CD4-positive, alpha-beta T cell treated with Interferon gamma for 1 hour (primary cell): ENCODE results near the gene TSPAN18.

ENCODE experiments used
- DNase-seq: peaks from one replicate; pipeline ENCODE4 v3.0.0-alpha.2; 2020

The TSPAN18 gene

GRCh38 chr11:44876194-44876723 lies 149.5 kb downstream of the TSPAN18 start:
- no peak for DNase-seq

- no peak for DNase-seq
Observed at GRCh38 chr11:44876906-44877305, 150.1 kb downstream of the TSPAN18 start.

- DNase-seq, result no peak
Observed at GRCh38 chr11:44877571-44878497, 151.1 kb downstream of the TSPAN18 start.

DNA sequence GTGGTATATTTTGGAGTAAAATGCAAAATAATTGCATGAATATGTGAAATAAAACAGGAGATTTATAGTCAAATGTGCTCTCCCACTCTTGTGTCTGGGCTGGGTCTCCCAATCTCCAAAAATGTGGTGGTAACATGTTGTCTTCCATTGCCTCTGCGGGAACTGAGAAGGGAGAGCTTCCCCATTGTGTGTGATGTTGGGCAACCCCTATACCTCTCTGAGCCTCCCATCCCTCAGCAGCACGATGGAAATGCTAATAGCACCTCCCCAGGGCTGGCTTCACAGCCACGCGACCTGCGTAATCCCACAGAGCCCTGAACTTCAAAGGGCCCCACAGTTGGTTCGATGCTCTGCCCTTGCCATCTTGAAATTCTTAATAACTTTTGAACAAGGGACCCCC lies 151.9 kb downstream of the TSPAN18 start:
- DNase-seq, result no peak

GRCh38 chr11:44879432-44879831 lies 152.7 kb downstream of the TSPAN18 start:
- no peak for DNase-seq

DNA sequence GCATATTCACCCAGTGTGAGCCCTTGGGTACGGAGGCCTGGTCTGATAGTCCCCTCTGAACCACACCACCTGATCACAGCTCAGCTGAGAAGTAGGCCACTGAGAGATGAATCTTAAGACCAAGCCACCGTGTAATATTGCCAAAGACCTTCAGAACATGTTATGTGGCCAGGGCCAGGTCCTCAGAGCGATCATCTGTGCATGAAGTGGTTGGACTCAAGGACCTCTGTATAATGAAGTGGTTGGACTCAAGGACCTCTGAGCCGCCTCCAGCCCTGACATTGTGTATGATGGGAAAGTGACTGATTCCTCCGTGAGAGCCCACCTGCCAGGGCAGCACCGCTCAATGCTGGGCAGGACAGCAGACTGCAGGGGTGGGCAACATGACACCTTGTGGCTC lies 153.7 kb downstream of the TSPAN18 start:
- DNase-seq, result no peak

GRCh38 chr11:44880953-44881352 lies 154.2 kb downstream of the TSPAN18 start:
- DNase-seq, result no peak

DNA sequence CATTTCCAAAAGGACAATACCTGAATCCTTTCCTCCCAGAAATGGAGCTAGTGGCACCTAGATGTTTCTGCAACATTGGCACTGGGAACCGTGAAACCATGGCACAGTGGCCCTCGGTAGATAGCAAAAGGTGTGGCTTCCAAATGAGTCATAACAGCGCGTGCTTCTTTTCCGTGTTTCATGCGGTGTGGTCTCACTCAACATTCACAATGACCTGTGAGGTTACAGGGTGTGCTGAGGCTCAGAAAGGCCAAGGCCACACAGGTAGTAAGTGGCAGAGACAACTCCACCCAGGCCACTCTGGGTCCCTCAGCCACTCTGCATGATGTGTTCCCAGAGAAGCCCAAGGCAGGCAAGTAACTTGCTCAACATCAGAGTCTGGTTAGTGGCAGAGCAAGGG lies 156.5 kb downstream of the TSPAN18 start:
- no peak for DNase-seq

GRCh38 chr11:44884056-44884455 lies 157.3 kb downstream of the TSPAN18 start:
- DNase-seq, result no peak

- no peak for DNase-seq
Observed at GRCh38 chr11:44885065-44885810, 158.5 kb downstream of the TSPAN18 start.

GRCh38 chr11:44885919-44886789 lies 159.4 kb downstream of the TSPAN18 start:
- DNase-seq, result no peak

- DNase-seq, result no peak
Observed at GRCh38 chr11:44886790-44887140, 160.0 kb downstream of the TSPAN18 start.

GRCh38 chr11:44887636-44888035 lies 160.9 kb downstream of the TSPAN18 start:
- DNase-seq, result no peak

- no peak for DNase-seq
Observed at GRCh38 chr11:44889266-44889665, 162.5 kb downstream of the TSPAN18 start.

- DNase-seq, result no peak
Observed at GRCh38 chr11:44892843-44893242, 166.1 kb downstream of the TSPAN18 start.

DNA sequence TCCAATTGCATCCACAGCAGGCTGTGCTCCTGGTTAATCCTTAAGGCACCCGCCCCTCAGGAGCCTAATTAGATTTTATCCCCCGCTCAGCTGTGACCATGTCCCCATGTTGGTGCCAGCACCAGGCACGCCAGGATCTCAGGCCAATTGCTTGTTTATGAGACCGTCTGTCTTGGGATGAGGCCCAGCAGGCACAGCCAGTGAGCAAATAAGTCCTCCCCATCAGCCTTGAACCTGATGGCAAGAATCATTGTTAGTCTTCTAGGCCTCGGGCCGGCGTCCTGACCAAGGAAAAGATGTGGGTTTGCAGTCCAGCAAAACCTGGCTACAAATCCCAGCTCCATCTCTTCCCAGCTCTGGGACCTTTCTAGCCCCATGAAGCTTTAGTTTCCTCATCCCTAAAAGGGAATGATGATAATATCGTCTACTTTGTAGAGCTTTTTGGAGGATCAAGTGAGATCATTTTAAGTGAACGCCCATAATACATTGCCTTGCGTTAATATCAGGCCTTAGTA lies 166.6 kb downstream of the TSPAN18 start:
- no peak for DNase-seq

- peak; percentile 27 for DNase-seq
Observed at GRCh38 chr11:44893846-44894617, 167.3 kb downstream of the TSPAN18 start.

DNA sequence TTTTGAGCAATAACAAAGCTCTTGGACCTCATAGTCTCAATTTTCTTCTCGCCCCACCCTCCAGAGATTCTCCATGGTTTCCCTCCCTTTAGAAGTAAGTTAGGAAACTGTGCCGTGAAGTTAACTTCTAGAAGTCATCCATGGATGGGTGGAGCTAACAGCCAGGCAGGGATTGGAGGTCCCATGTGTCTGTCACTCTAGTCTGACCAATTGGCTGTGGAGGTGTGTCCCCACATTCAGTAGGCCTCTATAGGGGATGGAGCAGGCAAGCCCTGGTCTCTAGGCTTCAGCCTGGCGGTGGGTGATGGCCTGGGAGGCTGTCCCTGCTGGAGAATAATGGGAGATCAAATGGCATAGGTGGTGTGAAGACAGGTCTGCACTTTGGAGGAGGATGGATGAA lies 173.2 kb downstream of the TSPAN18 start:
- peak; percentile 7 for DNase-seq

DNA sequence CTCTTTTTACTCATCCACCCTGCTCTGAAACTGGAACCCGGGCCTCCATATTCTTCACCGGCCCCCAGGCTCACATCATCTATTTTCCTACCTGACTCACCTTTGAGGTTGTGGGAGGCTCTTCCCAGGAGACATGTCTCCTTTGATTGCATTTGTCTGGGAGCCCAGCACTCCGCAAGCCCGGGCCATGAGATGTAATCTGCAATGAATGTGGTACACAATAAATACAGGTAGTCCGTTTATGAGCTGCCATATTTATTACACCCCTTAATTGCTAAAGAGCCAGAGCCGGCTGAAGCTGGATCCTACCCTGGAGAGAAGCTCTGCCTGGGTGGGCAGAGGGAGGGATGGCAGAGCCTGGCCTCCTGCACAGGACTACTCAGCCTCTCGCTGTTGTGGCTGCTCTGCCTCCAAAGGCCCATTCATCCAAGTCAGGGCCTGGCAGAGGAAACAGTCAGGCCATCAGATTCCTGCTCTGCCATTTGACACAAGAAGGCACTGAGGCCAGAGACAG lies 174.4 kb downstream of the TSPAN18 start:
- no peak for DNase-seq

- DNase-seq, result no peak
Observed at GRCh38 chr11:44901786-44902185, 175.0 kb downstream of the TSPAN18 start.

DNA sequence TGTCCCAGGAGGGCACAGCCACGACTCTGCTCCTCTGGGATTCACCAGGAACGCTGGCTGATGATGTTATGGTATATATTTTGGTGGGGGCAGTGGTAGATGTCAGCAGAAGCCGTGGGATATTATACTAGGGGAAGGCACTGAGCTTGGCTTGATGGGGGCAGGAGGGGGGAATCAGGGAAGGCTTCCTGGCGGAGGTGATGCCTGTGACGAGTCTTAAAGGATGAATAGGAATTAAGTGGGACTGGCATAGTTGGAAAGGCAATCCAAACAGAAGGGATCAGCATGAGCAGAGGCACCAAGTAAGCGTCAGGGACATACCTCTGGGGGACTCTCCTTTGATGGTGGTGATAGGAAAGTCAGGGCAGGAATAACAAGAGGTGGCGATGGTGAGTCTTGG lies 176.3 kb downstream of the TSPAN18 start:
- DNase-seq, result no peak

DNA sequence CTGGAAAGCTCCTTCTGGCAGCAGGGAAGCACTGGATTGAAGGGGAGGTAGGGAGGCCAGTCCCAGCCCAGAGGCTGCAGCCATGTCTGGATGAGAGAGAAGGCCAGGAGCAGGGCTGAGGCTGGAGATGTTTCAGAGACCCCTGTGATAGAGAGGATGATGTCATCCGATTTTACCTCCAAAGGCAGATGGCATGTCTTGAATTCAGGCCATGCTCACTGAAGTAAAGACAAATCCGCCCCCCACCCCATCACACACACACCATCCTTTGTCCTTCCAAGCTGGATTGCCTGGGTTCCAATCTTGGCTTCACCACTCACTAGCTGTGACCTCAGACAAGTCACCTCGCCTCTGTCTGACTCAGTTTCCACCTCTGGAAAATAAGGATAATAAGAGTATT lies 176.8 kb downstream of the TSPAN18 start:
- no peak for DNase-seq
